ENCODE measurements around the gene DCAF11.

The DCAF11 gene

GRCh38 chr14:24132976-24133375 lies 18.4 kb downstream of the DCAF11 start:
- DNase-seq (ENCODE audit: low read depth, low spot score) = no peak
- no peak overlapping the region for H3K4me3 ChIP-seq (ENCODE audit: low read length)

GRCh38 chr14:24133735-24134134 lies 19.2 kb downstream of the DCAF11 start:
- DNase-seq (ENCODE audit: low read depth, low spot score) = no peak
- H3K4me3 ChIP-seq (ENCODE audit: low read length) = no peak overlapping the region

GRCh38 chr14:24135584-24135833 lies 20.9 kb downstream of the DCAF11 start:
- peak overlapping the region; percentile 83 for H3K4me3 ChIP-seq (ENCODE audit: low read length)
- no peak for DNase-seq (ENCODE audit: low read depth, low spot score)

GRCh38 chr14:24135834-24136683 lies 21.5 kb downstream of the DCAF11 start, which contains the start of gene PSME1:
Gene PSME1, plus strand, starts transcription at chr14:24136194. Its CDS starts 69 bp downstream, at chr14:24136263.
- peak; percentile 82 for DNase-seq (ENCODE audit: low read depth, low spot score)
- H3K4me3 ChIP-seq (ENCODE audit: low read length) = peak within 1 kb of the TSS; percentile 83

GRCh38 chr14:24136684-24137528 lies 22.3 kb downstream of the DCAF11 start:
- DNase-seq (ENCODE audit: low read depth, low spot score) = no peak
- H3K4me3 ChIP-seq (ENCODE audit: low read length) = peak overlapping the region; percentile 83

GRCh38 chr14:24137529-24138395 lies 23.2 kb downstream of the DCAF11 start:
- no peak overlapping the region for H3K4me3 ChIP-seq (ENCODE audit: low read length)
- no peak for DNase-seq (ENCODE audit: low read depth, low spot score)

GRCh38 chr14:24138396-24139271 lies 24.1 kb downstream of the DCAF11 start:
- DNase-seq (ENCODE audit: low read depth, low spot score) = no peak
- no peak overlapping the region for H3K4me3 ChIP-seq (ENCODE audit: low read length)

- no peak overlapping the region for H3K4me3 ChIP-seq (ENCODE audit: low read length)
- DNase-seq (ENCODE audit: low read depth, low spot score) = no peak
These were observed 24.8 kb downstream of the DCAF11 start for GRCh38 chr14:24139272-24139934.

- H3K4me3 ChIP-seq (ENCODE audit: low read length) = peak within 1 kb of the TSS; percentile 96
- DNase-seq (ENCODE audit: low read depth, low spot score) = peak; percentile 99
These were observed 26.7 kb downstream of the DCAF11 start, which contains the start of gene EMC9 for GRCh38 chr14:24141097-24141880. Gene EMC9, minus strand, starts transcription at chr14:24141591. Its CDS starts 287 bp downstream, at chr14:24141304.

GRCh38 chr14:24143511-24143910 lies 28.9 kb downstream of the DCAF11 start:
- DNase-seq (ENCODE audit: low read depth, low spot score) = no peak
- no peak overlapping the region for H3K4me3 ChIP-seq (ENCODE audit: low read length)

- H3K4me3 ChIP-seq (ENCODE audit: low read length) = no peak overlapping the region
- no peak for DNase-seq (ENCODE audit: low read depth, low spot score)
These were observed 29.9 kb downstream of the DCAF11 start for GRCh38 chr14:24144451-24144850.

GRCh38 chr14:24145219-24145618 lies 30.6 kb downstream of the DCAF11 start:
- no peak for DNase-seq (ENCODE audit: low read depth, low spot score)
- H3K4me3 ChIP-seq (ENCODE audit: low read length) = peak overlapping the region; percentile 97

- DNase-seq (ENCODE audit: low read depth, low spot score) = no peak
- peak overlapping the region; percentile 97 for H3K4me3 ChIP-seq (ENCODE audit: low read length)
These were observed 31.3 kb downstream of the DCAF11 start for GRCh38 chr14:24145690-24146452.

- peak within 1 kb of the TSS; percentile 97 for H3K4me3 ChIP-seq (ENCODE audit: low read length)
- peak; percentile 87 for DNase-seq (ENCODE audit: low read depth, low spot score)
These were observed 31.9 kb downstream of the DCAF11 start, which contains the start of gene PSME2 for GRCh38 chr14:24146453-24146977. Gene PSME2, minus strand, starts transcription at chr14:24146610. Its CDS starts 29 bp downstream, at chr14:24146581.

GRCh38 chr14:24146978-24147760 lies 32.6 kb downstream of the DCAF11 start, which contains the start of gene RNF31:
Gene RNF31, plus strand, starts transcription at chr14:24147498. Its CDS starts 201 bp downstream, at chr14:24147699.
- peak; percentile 98 for DNase-seq (ENCODE audit: low read depth, low spot score)
- H3K4me3 ChIP-seq (ENCODE audit: low read length) = peak within 1 kb of the TSS; percentile 97

Measured in Jurkat, Clone E6-1 (cell line).